ENCODE data around the gene CERS3. TPM values are rescaled to one million over a fixed set of nuclear protein-coding genes. Genes with fewer than 3 reads are reported as not detected.

The CERS3 gene
- polyA plus RNA-seq, 3 donors: 0.03 to 0.26 TPM; not detected in 1

DNA sequence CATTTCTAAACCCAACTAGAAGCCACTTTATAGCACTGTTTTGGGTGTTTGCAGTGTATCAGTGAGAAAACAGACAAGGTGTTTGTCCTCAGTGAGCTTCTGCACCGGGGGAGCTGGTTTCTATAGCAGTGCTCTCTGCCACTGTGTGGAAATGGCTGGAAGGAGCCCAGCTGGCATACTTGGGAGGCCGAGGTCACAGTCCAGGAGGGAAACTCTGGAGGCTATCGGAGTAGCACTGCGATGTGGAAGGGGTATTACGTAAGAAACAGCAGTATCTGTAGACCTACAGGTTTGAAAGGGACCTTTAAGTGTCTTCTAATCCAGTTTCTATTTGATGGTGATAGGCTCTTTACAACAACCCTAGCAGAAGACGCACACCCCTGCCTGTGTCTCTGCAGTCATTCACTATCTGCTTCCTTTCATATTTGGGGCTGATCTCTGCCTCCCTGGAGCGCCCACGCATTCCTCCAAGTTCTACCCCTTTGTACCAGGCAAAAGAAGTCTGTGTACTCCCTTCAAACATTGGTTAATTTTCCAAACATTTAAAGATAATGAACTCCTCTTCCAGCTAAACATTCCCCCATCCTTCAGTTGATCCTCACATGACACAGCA, 99.5 kb downstream of the CERS3 start:
- DNase-seq (ENCODE audit: extremely low read depth in 1 of 11, low read depth in 9 of 11, low spot score in 4 of 11): no peak

DNA sequence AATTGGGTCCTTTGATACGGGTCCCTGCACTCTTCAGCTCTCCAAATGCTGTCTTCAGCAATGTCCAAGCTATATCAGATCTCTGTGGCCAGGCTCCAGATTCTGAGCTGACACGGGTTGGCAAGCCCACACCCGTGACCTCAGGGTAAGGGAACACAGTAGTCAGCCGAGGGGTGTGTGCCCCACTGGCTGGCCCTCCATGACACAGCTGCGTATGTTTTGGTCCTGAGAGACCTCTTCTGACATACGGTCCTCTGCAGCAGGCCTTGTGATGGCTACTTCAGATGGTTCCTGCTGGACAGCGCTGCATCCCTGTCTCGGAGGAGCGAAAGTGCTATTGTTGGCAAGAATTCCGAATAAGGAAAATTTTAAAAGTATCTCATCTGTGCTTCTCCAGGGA, 101.8 kb downstream of the CERS3 start:
- DNase-seq (ENCODE audit: extremely low read depth in 1 of 11, low read depth in 9 of 11, low spot score in 4 of 11): no peak

GRCh38 chr15:100405179-100405578, 123.6 kb downstream of the CERS3 start:
- DNase-seq (ENCODE audit: extremely low read depth in 1 of 11, low read depth in 9 of 11, low spot score in 4 of 11): no peak

GRCh38 chr15:100400996-100401395, 127.8 kb downstream of the CERS3 start:
- no peak for DNase-seq (ENCODE audit: extremely low read depth in 1 of 11, low read depth in 9 of 11, low spot score in 4 of 11)

DNA sequence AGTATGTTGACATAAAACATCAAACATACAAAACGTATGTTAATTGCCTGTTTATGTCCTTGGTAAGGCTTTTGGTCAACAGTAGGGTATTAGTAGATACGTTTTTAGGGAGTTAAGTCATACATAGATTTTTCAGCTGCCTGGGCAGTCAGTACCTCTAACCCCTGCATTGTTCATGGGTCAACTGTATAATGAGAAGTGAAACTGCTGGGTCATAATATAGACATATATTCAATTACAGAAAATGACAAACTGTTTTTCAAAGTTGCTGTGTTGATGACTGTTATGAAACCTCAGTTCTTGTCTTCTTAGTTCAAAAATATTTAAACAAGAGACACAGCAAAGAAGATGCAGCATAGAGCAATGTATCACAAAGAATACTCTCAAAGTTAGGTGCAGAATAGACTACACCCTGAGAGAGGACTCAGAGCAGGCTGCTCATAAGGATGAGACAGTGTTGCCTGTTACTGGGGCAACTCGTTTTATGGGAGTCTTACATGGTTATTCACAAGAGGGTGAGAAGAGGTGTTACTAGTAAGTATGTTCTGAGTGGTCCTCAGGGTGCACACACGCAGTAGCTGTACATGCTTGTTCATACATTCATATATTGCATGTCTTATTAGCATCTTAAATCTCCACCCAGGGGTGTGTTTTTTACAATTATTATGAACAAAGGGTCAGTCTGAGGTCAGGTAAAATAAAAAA, 133.9 kb downstream of the CERS3 start:
- no peak for DNase-seq (ENCODE audit: extremely low read depth in 1 of 11, low read depth in 9 of 11, low spot score in 4 of 11)

DNA sequence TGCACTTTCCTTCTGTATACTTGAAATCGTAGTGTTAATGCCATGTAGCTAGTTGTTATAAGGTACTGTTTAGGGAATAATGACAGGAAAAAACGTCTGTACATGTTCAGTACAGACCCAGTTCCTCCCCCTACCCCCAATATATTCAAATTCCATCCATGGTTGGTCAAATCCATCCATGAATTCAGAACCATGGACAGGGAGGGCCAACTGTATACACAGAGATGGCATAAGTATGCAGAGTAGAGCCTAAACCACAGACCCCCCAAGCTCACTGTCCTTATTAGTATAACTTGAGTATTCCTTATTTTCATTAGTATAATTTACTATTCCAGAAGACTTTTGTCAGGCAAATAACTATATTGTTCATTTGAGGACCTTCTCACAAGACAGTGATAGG, 135.7 kb downstream of the CERS3 start:
- no peak for DNase-seq (ENCODE audit: extremely low read depth in 1 of 11, low read depth in 9 of 11, low spot score in 4 of 11)

DNA sequence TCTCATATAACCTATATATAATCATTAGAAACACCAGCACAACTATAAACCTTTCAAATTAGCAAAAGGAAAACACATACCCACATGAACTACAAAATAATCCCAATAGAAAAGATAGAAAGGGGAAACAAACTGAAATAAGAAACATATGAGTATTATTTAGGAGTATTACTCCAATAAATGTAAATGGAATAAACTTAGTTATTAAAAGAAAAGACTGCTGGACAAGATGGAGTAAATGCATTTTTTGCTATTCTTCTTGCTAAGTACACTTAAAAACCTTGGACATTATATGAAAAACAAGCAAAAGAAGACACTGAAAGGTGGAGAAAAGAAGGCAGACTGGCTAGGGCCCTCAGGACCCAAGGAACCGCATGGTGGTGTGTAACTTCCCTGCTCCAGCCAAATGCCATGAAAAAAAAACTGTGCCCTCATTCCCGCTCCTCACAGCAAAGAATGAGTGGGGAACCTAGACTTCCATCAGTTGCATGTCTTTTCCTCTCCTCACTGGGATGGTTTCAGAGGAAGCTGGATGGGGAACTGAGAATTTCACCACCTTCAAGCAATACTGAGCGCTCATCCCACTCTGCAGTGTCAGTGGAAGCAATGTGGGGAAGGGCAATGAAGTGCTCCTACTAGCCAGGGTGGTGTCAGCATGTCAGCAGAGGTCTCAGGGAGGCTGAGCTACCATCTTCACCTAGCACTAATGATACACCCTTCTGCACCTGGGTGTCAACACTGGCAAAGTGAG, 143.3 kb downstream of the CERS3 start:
- no peak for DNase-seq (ENCODE audit: extremely low read depth in 1 of 11, low read depth in 9 of 11, low spot score in 4 of 11)

GRCh38 chr15:100384108-100384410, 144.7 kb downstream of the CERS3 start:
- no peak for DNase-seq (ENCODE audit: extremely low read depth in 1 of 11, low read depth in 9 of 11, low spot score in 4 of 11)

- DNase-seq (ENCODE audit: extremely low read depth in 1 of 11, low read depth in 9 of 11, low spot score in 4 of 11): peak in 1 of 11 donors; percentile 4
Measured at GRCh38 chr15:100383302-100384107, 145.2 kb downstream of the CERS3 start.

DNA sequence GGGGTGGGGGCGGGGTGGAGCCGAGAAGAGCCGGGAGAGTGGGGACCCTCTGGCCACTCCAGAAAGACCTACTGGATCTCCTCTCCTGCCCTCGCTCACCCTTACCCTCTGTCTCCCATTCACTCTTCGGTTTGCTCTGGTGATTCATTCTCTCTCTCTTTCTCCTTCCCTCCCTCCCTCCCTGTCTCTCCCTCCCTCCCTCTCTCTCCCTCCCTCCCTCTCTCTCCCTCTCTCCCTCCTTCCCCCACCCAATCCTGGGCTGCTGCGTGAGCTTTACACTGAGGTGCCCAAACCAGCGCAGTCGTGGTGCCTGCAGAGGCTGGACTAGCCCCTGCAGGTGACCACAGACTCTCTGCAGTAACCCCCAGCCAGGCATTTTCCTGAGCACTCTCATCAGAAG, 154.8 kb downstream of the CERS3 start:
- DNase-seq (ENCODE audit: extremely low read depth in 1 of 11, low read depth in 9 of 11, low spot score in 4 of 11): no peak

- peak in 1 of 11 donors; percentile 8 for DNase-seq (ENCODE audit: extremely low read depth in 1 of 11, low read depth in 9 of 11, low spot score in 4 of 11)
Measured at GRCh38 chr15:100373120-100373896, 155.4 kb downstream of the CERS3 start.

GRCh38 chr15:100372739-100373119, 156.0 kb downstream of the CERS3 start:
- DNase-seq (ENCODE audit: extremely low read depth in 1 of 11, low read depth in 9 of 11, low spot score in 4 of 11): peak in 1 of 11 donors; percentile 17

GRCh38 chr15:100355342-100355741, 173.4 kb downstream of the CERS3 start:
- DNase-seq (ENCODE audit: extremely low read depth in 1 of 11, low read depth in 9 of 11, low spot score in 4 of 11): no peak

DNA sequence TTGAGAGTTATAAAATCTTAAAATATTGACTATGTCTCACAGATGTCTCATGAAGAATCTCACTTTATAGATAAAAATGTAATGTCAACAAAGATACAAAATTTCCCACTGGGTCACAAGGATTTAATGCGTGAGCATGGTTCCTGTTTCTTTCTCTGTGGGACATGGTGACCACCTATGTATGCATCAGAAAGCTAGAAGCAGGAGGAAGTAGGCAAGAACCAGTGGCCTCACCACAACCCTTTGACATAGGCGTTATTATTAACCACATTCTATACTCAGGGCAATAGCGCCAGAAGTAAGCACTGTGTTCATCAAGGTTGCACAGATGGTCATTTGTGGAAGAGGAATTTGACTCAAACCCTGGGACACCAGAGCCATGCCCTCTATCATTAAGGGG, 175.3 kb downstream of the CERS3 start:
- no peak for DNase-seq (ENCODE audit: extremely low read depth in 1 of 11, low read depth in 9 of 11, low spot score in 4 of 11)

DNA sequence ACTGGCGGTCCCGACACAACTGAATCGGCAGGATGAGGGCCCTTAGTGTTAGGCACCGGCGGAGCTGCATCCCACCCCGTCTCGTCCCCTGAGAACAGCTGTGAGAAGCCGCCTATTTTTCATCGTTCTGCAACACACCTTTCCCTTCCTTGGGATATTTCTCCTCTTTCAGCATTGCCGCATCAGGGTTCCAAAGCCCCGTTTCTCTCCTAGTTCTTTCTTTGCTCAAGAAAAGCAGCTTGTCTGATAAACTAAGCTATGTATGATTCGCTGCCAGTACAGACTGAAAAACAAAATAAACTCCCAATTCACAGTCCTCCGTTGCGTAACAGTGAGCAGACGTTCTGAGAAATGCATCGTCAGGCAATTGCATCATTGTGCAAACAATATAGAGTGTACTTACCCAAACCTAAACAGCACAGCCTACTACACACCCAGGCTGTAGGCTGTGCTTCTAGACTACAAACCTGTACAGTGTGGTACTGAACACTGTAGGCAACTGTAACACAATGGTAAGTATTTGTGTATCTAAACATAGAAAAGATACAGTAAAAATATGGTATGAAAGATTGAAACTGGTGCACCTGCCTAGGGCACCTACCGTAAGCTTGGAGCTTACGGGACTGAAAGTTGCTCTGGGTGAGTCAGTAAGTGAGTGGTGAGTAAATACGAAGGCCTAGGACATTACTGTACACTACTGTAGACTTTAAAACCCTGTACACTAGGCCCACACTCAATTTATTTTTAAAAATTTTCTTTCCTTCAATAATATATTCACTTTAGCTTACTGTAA, 178.1 kb downstream of the CERS3 start:
- DNase-seq (ENCODE audit: extremely low read depth in 1 of 11, low read depth in 9 of 11, low spot score in 4 of 11): no peak

Measured in renal cortex interstitium (tissue), 11 donors.